Measurements from ENCODE around the gene OR51T1.

The OR51T1 gene

DNA sequence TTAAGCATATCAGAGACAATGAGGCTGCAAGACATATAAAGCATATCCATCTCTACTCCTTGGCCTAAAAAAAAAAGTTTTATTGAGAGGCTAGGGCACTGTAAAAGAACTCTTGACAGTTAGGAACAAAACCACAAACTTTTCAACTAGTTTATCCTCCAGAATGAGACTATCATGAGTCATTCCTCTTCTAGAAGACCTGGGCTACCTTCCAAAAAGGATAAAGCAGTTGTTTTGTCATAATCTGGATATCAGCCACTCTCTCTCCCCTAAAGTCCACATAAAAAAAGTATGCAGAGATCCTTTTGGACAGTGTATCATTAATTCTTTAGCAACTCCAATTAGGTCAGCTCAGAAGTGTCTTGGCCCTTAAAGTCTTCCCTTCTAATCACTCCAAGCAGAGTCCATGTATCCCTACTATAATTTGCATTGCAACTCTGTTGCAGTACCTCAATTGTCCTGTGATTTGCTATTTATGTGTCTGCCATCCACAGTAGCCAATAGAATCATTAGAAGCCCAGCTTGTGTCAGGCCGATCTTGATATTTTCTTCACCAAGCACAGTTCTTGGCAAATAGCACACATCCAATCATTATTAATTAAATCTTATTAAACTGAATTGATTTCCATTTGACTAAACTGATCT is 10.4 kb downstream of the OR51T1 start:
- no peaks in the 10 kb centered on the region for H3K9me3 Mint-ChIP-seq
- H3K27ac Mint-ChIP-seq, result no peak overlapping the region
- ATAC-seq (no peak), DNase-seq (no peak)
- H3K27me3 Mint-ChIP-seq, result peaks cover 2% of the 10 kb centered on the region
- no peak overlapping the region for H3K4me3 Mint-ChIP-seq
- H3K4me1 Mint-ChIP-seq, result no peaks in the 10 kb centered on the region
- H3K36me3 Mint-ChIP-seq (ENCODE audit: low read depth), result no peaks in the 10 kb centered on the region

DNA sequence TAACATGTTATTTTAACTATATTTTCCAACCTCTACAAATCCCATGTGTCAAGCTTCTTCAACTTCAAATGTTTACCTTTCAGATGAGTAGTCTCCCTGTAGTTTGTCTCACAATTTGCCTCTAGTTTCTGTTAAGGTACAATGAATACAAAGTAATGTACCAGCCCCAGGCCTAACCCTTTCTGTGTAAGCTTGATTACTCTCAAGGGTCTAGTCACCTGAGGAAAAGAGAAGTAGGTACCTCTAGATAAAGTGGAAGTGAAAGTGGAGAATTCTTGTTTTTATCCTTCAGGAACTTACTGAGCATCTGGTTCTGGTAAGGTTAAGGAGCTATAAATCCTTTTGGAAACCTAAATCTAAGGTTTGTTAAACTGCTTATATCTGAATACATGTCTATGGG is 21.8 kb downstream of the OR51T1 start, which contains the start of gene OR51A7:
Gene OR51A7, plus strand, starts transcription at position 300 of the 400 bp plus-strand sequence. CDS start 3,587 bp downstream, outside the sequence.
- H3K27me3 Mint-ChIP-seq, result peaks cover 2% of the 10 kb centered on the region
- ATAC-seq (no peak), DNase-seq (no peak)
- peaks cover 1% of the 10 kb centered on the region for H3K4me1 Mint-ChIP-seq
- no peaks in the 10 kb centered on the region for H3K36me3 Mint-ChIP-seq (ENCODE audit: low read depth)
- H3K4me3 Mint-ChIP-seq, result no peak within 1 kb of the TSS
- no peak within 1 kb of the TSS for H3K27ac Mint-ChIP-seq
- no peaks in the 10 kb centered on the region for H3K9me3 Mint-ChIP-seq

DNA sequence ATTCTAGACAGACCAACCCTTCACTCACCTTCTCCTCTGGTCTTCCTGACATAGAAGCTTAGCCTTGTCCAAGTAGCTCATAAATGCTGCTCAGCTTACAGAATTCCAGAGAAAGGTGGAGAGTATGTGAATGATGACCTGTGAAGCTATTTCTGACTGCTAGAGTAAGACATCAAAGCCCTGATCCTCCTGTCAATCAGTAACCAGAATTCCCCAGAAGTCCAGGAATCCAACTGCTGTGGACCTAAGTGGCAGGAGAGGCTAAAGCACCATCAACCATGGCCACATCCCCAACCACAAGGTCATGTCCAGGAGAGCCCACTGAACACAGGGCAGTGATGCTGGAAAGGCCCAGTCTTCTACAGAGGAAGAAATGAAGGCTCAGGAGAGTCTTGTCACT is 34.9 kb downstream of the OR51T1 start:
- H3K27ac Mint-ChIP-seq, result no peak overlapping the region
- no peaks in the 10 kb centered on the region for H3K27me3 Mint-ChIP-seq
- H3K4me3 Mint-ChIP-seq, result no peak overlapping the region
- ATAC-seq (no peak), DNase-seq (no peak)
- no peaks in the 10 kb centered on the region for H3K4me1 Mint-ChIP-seq
- H3K9me3 Mint-ChIP-seq, result no peaks in the 10 kb centered on the region
- H3K36me3 Mint-ChIP-seq (ENCODE audit: low read depth), result no peaks in the 10 kb centered on the region

DNA sequence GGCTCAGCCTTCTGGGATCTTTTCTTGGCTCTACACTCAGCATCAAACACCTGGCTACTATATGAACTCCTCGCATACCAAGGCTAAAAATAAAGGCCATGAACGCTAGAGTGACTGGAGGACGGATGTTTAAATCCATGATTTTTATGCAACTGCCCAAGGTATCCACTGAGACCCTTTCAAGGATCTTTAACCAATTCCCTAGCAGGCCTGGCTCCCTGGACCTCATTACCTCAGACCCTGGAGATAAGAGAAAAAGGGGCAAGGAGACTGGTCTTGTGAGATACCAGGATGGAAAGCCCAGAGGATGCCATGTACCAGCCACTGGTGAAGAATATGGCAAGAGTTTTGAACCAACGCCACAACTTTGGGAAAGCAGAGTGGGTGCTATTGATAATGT is 37.5 kb downstream of the OR51T1 start, which contains the start of gene OR51G2:
Gene OR51G2, minus strand, starts transcription at position 101 of the 400 bp plus-strand sequence. CDS start 3,687 bp downstream, outside the sequence.
- no peak within 1 kb of the TSS for H3K27ac Mint-ChIP-seq
- ATAC-seq (no peak), DNase-seq (no peak)
- no peaks in the 10 kb centered on the region for H3K36me3 Mint-ChIP-seq (ENCODE audit: low read depth)
- no peaks in the 10 kb centered on the region for H3K27me3 Mint-ChIP-seq
- no peak within 1 kb of the TSS for H3K4me3 Mint-ChIP-seq
- no peaks in the 10 kb centered on the region for H3K9me3 Mint-ChIP-seq
- no peaks in the 10 kb centered on the region for H3K4me1 Mint-ChIP-seq

DNA sequence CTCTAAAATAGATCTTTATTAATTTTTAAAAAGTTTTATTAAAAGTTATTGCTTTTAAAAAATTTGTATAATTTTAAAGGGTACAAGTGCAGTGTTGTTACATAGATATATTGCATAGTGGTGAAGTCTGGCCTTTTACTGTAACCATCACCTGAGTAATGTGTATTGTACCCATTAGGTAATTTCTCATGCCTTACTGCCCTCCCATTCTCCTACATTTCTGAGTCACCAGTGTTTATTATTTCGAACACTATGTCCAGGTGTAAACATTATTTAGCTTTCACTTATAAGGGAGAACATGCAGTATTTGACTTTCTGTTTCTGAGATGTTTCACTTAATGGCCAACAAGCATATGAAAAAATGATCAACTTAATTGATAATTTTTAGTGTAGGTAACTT is 40.1 kb downstream of the OR51T1 start:
- no peaks in the 10 kb centered on the region for H3K27me3 Mint-ChIP-seq
- no peak overlapping the region for H3K4me3 Mint-ChIP-seq
- H3K4me1 Mint-ChIP-seq, result no peaks in the 10 kb centered on the region
- ATAC-seq (no peak), DNase-seq (no peak)
- no peaks in the 10 kb centered on the region for H3K36me3 Mint-ChIP-seq (ENCODE audit: low read depth)
- no peak overlapping the region for H3K27ac Mint-ChIP-seq
- H3K9me3 Mint-ChIP-seq, result no peaks in the 10 kb centered on the region

DNA sequence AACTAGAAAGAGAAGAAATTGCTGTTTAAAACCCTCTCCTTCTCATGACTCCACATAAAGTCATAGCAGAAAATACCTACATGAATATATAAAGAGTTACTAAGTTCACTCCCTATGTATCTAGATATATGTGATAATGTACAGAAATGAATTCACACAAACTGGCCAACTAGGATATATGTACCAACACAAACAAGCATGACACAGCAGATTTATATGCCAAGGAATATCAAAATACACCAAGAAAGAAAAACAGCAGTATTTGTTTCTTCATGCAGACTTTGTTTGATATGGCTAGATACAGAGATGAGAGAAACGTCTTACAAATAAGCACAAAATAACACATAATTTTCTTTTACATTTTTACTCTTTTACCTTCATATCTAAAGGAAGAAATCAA is 40.6 kb downstream of the OR51T1 start:
- Mint-ChIP-seq H3K4me3 (no peak overlapping the region), H3K36me3 (ENCODE audit: low read depth) (no peaks in the 10 kb centered on the region), H3K27me3 (no peaks in the 10 kb centered on the region), H3K9me3 (no peaks in the 10 kb centered on the region), H3K4me1 (no peaks in the 10 kb centered on the region), H3K27ac (no peak overlapping the region)
- DNase-seq, result no peak
- no peak for ATAC-seq

DNA sequence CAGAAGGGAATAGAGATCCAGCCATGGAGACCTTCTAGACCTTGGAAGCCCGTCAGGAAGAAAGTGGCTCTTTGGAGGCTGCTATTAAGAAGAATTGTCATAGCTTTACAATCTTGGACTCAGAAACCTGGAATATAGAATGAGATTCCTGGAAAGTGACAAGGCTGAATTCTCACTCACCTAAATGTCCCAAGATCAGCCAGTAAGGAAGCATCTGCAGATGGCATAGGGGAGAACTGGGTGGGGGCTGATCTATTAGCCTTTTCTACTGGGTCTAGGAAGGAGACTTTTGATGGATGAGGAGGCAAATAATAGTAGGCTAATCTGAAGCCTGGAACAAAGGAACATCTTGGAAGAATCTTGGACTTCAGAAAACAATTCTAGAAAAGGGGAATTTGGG is 42.5 kb downstream of the OR51T1 start, which contains the start of gene OR51G1:
Gene OR51G1, minus strand, starts transcription at position 101 of the 400 bp plus-strand sequence. Its CDS starts 0 bp downstream, at position 101.
- no peaks in the 10 kb centered on the region for H3K27me3 Mint-ChIP-seq
- ATAC-seq, result no peak
- no peaks in the 10 kb centered on the region for H3K4me1 Mint-ChIP-seq
- no peak for DNase-seq
- H3K9me3 Mint-ChIP-seq, result no peaks in the 10 kb centered on the region
- no peaks in the 10 kb centered on the region for H3K36me3 Mint-ChIP-seq (ENCODE audit: low read depth)
- H3K4me3 Mint-ChIP-seq, result no peak within 1 kb of the TSS
- H3K27ac Mint-ChIP-seq, result no peak within 1 kb of the TSS

DNA sequence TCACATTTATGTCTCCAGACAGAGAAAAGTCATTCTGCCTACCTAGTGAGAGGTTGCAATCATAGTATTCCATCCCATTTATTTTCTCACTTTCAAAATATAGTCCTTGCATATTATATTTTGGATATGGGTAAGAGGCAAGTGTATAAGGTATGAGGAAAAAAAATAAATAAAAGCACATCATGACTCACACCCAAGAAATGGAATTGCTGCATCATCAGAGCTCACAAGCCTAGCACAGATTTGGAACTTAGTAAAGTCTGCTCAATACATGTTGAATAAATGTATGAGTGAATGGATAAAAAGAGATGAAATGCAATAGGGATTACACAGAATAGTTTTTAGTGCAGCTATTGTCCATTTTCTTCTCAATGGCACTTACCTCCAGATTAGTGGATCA is 44.9 kb downstream of the OR51T1 start:
- no peaks in the 10 kb centered on the region for H3K36me3 Mint-ChIP-seq (ENCODE audit: low read depth)
- H3K4me3 Mint-ChIP-seq, result no peak overlapping the region
- no peak overlapping the region for H3K27ac Mint-ChIP-seq
- no peak for ATAC-seq
- H3K4me1 Mint-ChIP-seq, result no peaks in the 10 kb centered on the region
- H3K9me3 Mint-ChIP-seq, result no peaks in the 10 kb centered on the region
- no peak for DNase-seq
- H3K27me3 Mint-ChIP-seq, result no peaks in the 10 kb centered on the region
